PC-9 (cell line): ENCODE data around the gene MDFIC2. TPM values are rescaled to one million over a fixed set of nuclear protein-coding genes. Genes with fewer than 3 reads are reported as not detected.

Experiments
- BruUV-seq: library from RNA; stranded (reverse); fragments of 400-500 nt; replicated peaks from 2 replicates; lab custom pipeline; 2021; lab: Mats Ljungman, UMichigan
- CTCF ChIA-PET: fragments of 300-600 bp; sonication (Branson Sonifier 250); formaldehyde crosslinking; loops from one replicate; lab custom pipeline; 2022; ENCODE audit warnings: antibody characterized with exemption; lab: Charles Lee
- POLR2A ChIA-PET: fragments of 300-600 bp; sonication (Branson Sonifier 250); formaldehyde crosslinking; loops from one replicate; lab custom pipeline; 2022; ENCODE audit warnings: antibody characterized with exemption; ENCODE audit not compliant: unreplicated experiment; lab: Charles Lee
- DNase-seq, 2 experiments: peaks; one replicate each; pipeline versions ENCODE4 v3.0.0 to v3.0.0-alpha.2; 2015 to 2022; ENCODE audit warnings: mixed read lengths in 1 of 2
- H2AFZ ChIP-seq: fragments of 200-600 bp; sonication (generic); 2 replicates; pipeline ENCODE4 v1.8.1; 2017; ENCODE audit warnings: antibody characterized with exemption
- H3F3A ChIP-seq: fragments of 200-600 bp; sonication (generic); 2 replicates; pipeline ENCODE4 v1.8.1; 2017; ENCODE audit warnings: antibody characterized with exemption, mild to moderate bottlenecking, low read depth; ENCODE audit not compliant: insufficient read depth
- H3K27ac ChIP-seq: fragments of 200-600 bp; sonication (generic); 2 replicates; pipeline ENCODE4 v1.6.1; 2016; ENCODE audit warnings: mixed run types
- H3K27me3 ChIP-seq: fragments of 200-600 bp; sonication (generic); 2 replicates; pipeline ENCODE4 v1.6.1; 2016; ENCODE audit warnings: low read depth, mixed run types; ENCODE audit not compliant: insufficient read depth
- H3K36me3 ChIP-seq: fragments of 200-600 bp; sonication (generic); 2 replicates; pipeline ENCODE4 v1.6.1; 2016; ENCODE audit warnings: low read depth, mixed run types
- H3K4me1 ChIP-seq: fragments of 200-600 bp; sonication (generic); replicated peaks from 2 replicates; pipeline ENCODE4 v1.6.1; 2016; ENCODE audit warnings: mixed run types; ENCODE audit not compliant: insufficient read depth
- H3K4me2 ChIP-seq: fragments of 200-600 bp; sonication (generic); 2 replicates; pipeline ENCODE4 v1.6.1; 2017; ENCODE audit warnings: mixed run types
- H3K4me3 ChIP-seq: fragments of 200-600 bp; sonication (generic); 2 replicates; pipeline ENCODE4 v1.6.1; 2016; ENCODE audit warnings: mixed run types
- H3K79me2 ChIP-seq: fragments of 200-600 bp; sonication (generic); 2 replicates; pipeline ENCODE4 v1.6.1; 2017; ENCODE audit warnings: low read depth, mixed run types
- H3K9me2 ChIP-seq: fragments of 200-600 bp; sonication (generic); 2 replicates; pipeline ENCODE4 v1.8.1; 2017; ENCODE audit warnings: mild to moderate bottlenecking; ENCODE audit not compliant: insufficient read depth
- H3K9me3 ChIP-seq: fragments of 200-600 bp; sonication (generic); 2 replicates; pipeline ENCODE4 v1.8.1; 2016; ENCODE audit warnings: low read depth; ENCODE audit not compliant: insufficient read depth
- H4K20me1 ChIP-seq: fragments of 200-600 bp; sonication (generic); 2 replicates; pipeline ENCODE4 v1.8.1; 2017; ENCODE audit not compliant: insufficient read depth
- EZH2 ChIP-seq: fragments of 200-600 bp; sonication (generic); IDR thresholded peaks from 2 replicates; pipeline ENCODE4 v1.8.0; 2017; ENCODE audit warnings: antibody characterized with exemption, low read depth
- intact Hi-C: fragments of 100-400 bp; cut with micrococcal nuclease; formaldehyde crosslinking; loops from one replicate; pipeline ENCODE4 v1.10.0; 2022; ENCODE audit not compliant: unreplicated experiment
- total RNA-seq: library from RNA; stranded (reverse); gene quantifications from 2 replicates; pipeline ENCODE4 v1.2.3, GENCODE V29; 2021
- TF ChIP-seq, protein P1 (sequence below): fragments of 200-600 bp; sonication (generic); conservative IDR thresholded peaks from 2 replicates; pipeline ENCODE4 v1.6.1; 2017; ENCODE audit warnings: mixed run types, antibody characterized with exemption, mild to moderate bottlenecking, moderate library complexity

The MDFIC2 gene
- total RNA-seq, 1 experiment from 2014 or later = not detected

DNA sequence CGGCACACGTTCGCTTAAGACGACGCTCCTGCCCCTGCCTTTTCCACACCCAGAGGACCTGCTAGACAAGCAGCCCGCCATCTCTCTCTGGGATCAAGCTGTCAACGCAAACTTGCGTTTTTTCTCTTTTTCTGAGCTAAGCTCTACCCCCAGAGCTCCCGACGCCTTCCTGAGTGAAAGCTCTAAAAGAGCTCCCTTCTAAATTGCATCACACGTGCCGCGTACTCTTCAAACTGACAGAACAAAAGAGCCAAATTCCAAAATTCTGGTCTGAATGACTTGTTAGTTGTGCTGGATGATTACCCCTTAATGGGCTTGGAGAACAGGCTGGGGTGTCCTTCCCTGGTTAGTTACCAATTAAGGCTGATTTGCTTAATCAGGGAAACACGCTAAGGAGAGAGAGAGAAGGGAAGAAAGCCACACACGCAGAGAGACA is 81.2 kb downstream of the MDFIC2 start:
- Histone ChIP-seq H3K27ac (no peak overlapping the region), H3F3A (no peaks in the 10 kb centered on the region), H3K4me2 (no peak overlapping the region), H2AFZ (no peak overlapping the region), H4K20me1 (no peaks in the 10 kb centered on the region), H3K9me3 (no peaks in the 10 kb centered on the region), H3K27me3 (peaks cover 6% of the 10 kb centered on the region; the same call in 1 of the 2 replicates), H3K36me3 (no peaks in the 10 kb centered on the region), H3K4me3 (no peak overlapping the region), H3K79me2 (no peaks in the 10 kb centered on the region), H3K9me2 (no peaks in the 10 kb centered on the region), H3K4me1 (no peaks in the 10 kb centered on the region)
- TF ChIP-seq, protein P1, sequence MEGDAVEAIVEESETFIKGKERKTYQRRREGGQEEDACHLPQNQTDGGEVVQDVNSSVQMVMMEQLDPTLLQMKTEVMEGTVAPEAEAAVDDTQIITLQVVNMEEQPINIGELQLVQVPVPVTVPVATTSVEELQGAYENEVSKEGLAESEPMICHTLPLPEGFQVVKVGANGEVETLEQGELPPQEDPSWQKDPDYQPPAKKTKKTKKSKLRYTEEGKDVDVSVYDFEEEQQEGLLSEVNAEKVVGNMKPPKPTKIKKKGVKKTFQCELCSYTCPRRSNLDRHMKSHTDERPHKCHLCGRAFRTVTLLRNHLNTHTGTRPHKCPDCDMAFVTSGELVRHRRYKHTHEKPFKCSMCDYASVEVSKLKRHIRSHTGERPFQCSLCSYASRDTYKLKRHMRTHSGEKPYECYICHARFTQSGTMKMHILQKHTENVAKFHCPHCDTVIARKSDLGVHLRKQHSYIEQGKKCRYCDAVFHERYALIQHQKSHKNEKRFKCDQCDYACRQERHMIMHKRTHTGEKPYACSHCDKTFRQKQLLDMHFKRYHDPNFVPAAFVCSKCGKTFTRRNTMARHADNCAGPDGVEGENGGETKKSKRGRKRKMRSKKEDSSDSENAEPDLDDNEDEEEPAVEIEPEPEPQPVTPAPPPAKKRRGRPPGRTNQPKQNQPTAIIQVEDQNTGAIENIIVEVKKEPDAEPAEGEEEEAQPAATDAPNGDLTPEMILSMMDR = no peak
- no peak for TF ChIP-seq EZH2
- no peak for DNase-seq
- ChIA-PET CTCF (no interaction called here), POLR2A (no interaction called here)
- BruUV-seq = no TSS peak
- intact Hi-C loops = no loop called here

DNA sequence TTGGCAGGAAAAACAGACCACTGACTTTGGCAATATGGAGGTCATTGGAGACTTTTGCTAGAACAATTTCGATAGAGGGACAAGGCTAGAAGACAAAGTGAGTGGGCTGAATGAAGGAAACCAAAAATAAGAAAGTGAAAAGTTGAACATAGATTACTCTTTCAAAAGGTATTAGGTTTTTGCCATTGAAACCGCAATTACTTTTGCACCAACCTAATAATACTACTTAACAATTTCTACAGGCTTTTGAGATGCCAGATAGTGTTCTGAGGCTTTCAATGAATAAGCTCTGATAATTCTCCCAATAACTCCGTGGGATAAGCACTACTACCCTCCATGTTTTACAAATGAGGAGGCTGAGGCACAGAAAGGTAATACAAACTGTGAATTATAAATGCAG is 85.0 kb downstream of the MDFIC2 start:
- no peaks in the 10 kb centered on the region for H3K79me2 ChIP-seq
- H3K4me3 ChIP-seq = no peak overlapping the region
- no TSS peak for BruUV-seq
- no peaks in the 10 kb centered on the region for H3F3A ChIP-seq
- no peaks in the 10 kb centered on the region for H3K4me1 ChIP-seq
- no peak overlapping the region for H3K4me2 ChIP-seq
- CTCF ChIA-PET = no interaction called here
- intact Hi-C loops = no loop called here
- no peaks in the 10 kb centered on the region for H4K20me1 ChIP-seq
- no peak for TF ChIP-seq EZH2
- TF ChIP-seq, protein P1 = no peak
- DNase-seq = no peak
- H3K9me3 ChIP-seq = no peaks in the 10 kb centered on the region
- no peak overlapping the region for H2AFZ ChIP-seq
- peaks cover 3% of the 10 kb centered on the region; the same call in 1 of the 2 replicates for H3K27me3 ChIP-seq
- H3K36me3 ChIP-seq = no peaks in the 10 kb centered on the region
- POLR2A ChIA-PET = no interaction called here
- no peaks in the 10 kb centered on the region for H3K9me2 ChIP-seq
- H3K27ac ChIP-seq = no peak overlapping the region

DNA sequence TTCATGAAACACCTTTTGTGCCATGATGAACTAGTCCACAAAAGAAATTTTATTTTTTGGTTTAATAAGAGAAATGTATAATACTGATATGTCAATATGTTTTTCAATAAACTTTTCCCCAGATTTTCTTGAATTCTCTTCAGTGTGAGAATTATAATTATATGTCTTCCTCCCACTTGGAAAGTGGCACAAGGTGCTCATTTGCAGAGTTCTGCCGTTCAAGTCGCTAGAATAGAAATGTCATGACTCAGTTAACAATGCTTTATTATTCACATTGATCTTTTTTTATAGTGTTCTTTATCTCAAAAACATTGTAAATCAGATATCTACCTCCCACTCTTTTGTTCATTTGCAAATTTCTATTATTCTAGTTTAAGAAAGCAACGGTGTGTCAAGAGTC is 87.3 kb downstream of the MDFIC2 start:
- no peak for DNase-seq
- CTCF ChIA-PET = no interaction called here
- Histone ChIP-seq H3K79me2 (no peaks in the 10 kb centered on the region), H3K4me2 (no peak overlapping the region), H3K4me1 (no peaks in the 10 kb centered on the region), H3K4me3 (no peak overlapping the region), H3K9me2 (no peaks in the 10 kb centered on the region), H3K27me3 (no peaks in the 10 kb centered on the region), H3K36me3 (no peaks in the 10 kb centered on the region), H3K9me3 (no peaks in the 10 kb centered on the region), H3F3A (no peaks in the 10 kb centered on the region), H4K20me1 (no peaks in the 10 kb centered on the region), H2AFZ (no peak overlapping the region), H3K27ac (no peak overlapping the region)
- TF ChIP-seq, protein P1 = no peak
- TF ChIP-seq EZH2 = no peak
- intact Hi-C loops = no loop called here
- no TSS peak for BruUV-seq
- POLR2A ChIA-PET = no interaction called here
